ENCODE data around the gene CENPB. TPM values are rescaled to one million over a fixed set of nuclear protein-coding genes. Genes with fewer than 3 reads are reported as not detected.

Gene CENPB
- total and polyA plus RNA-seq, 10 of the 15 experiments (the other 5 are each of a cell fraction or from before 2014, with no cell fraction given) = 0.16 to 71.2 (median 14.0) TPM

DNA sequence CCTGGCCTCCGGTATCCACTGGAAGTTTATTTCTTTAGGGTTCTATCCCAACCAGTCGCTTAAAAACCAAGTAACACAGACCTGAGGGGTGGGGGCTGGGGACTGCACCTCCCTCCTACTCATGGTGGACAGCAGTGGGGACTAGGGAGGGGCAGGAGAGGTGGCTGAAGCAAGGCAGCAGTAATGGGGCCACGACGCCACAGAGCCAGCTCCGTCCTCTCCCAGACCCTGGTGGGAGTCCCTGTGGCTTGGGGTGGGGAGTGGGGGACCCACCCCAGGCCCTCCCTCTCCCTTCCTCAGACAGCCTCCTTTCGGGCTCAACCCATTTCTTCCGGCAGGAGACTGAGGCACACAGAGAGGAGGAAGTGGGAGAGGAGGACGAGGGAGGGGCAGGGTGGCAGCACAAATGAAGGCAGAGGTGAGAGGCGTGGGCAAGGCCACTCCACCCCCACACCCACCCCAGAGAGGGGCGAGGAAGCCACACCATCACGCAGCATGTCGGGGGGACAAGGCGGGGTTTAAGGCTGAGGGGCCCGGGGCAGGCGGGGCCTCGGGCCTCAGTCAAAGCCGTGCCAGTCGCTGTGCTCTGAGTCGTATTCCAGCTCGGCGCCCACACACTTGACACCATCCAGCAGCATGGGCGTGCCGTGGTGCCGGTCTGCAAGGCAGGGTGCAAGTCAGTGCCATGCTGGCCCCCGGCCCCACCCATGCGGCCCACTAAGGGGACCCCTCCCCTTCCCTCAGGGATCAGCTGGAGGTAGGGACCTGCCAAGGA is 32.9 kb downstream of the CENPB start (continued):
- TF ChIP-seq, protein P1, sequence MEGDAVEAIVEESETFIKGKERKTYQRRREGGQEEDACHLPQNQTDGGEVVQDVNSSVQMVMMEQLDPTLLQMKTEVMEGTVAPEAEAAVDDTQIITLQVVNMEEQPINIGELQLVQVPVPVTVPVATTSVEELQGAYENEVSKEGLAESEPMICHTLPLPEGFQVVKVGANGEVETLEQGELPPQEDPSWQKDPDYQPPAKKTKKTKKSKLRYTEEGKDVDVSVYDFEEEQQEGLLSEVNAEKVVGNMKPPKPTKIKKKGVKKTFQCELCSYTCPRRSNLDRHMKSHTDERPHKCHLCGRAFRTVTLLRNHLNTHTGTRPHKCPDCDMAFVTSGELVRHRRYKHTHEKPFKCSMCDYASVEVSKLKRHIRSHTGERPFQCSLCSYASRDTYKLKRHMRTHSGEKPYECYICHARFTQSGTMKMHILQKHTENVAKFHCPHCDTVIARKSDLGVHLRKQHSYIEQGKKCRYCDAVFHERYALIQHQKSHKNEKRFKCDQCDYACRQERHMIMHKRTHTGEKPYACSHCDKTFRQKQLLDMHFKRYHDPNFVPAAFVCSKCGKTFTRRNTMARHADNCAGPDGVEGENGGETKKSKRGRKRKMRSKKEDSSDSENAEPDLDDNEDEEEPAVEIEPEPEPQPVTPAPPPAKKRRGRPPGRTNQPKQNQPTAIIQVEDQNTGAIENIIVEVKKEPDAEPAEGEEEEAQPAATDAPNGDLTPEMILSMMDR (IDR thresholded peaks at IDR 0.05 in 2 of 3, conservative IDR thresholded peaks at IDR 0.05 in 1 of 3; ENCODE audit: control insufficient read depth in 2 of 3, extremely low read depth in 1 of 3, insufficient read depth in 1 of 3, low read depth in 3 of 3, low read length in 3 of 3) = no peak
- no peak for TF ChIP-seq HDAC6 (IDR thresholded peaks at IDR 0.05; ENCODE audit: unreplicated experiment)
- no peak for TF ChIP-seq YBX1 (IDR thresholded peaks at IDR 0.05)
- no peak for TF ChIP-seq NRF1 (conservative IDR thresholded peaks at IDR 0.05; ENCODE audit: low read depth, low read length)
- no peak for TF ChIP-seq MYC (IDR thresholded peaks at IDR 0.05; ENCODE audit: insufficient read depth, insufficient read length, insufficient replicate concordance, low read length, severe bottlenecking)

- intact Hi-C loops (cut with micrococcal nuclease; ENCODE audit: unreplicated experiment) = loop anchor here (2.0 kb wide), 1 partner anchor 14 kb away; the partner anchor contains the start of gene ADISSP
- TF ChIP-seq CHD4 (IDR thresholded peaks at IDR 0.05) (no peak), BACH1 (IDR thresholded peaks at IDR 0.05; ENCODE audit: borderline replicate concordance) (no peak), USF1 (IDR thresholded peaks at IDR 0.05; ENCODE audit: borderline replicate concordance, extremely low read length, insufficient read depth, low read depth, low read length) (no peak), ZNF274 (IDR thresholded peaks at IDR 0.05; ENCODE audit: insufficient read depth, insufficient read length) (no peak), BCL11A (IDR thresholded peaks at IDR 0.05; ENCODE audit: low read depth, low read length) (no peak), EGR1 (IDR thresholded peaks at IDR 0.05; ENCODE audit: borderline replicate concordance in 1 of 2, low read depth in 2 of 2, low read length in 2 of 2) (no peak), RFX5 (IDR thresholded peaks at IDR 0.05; ENCODE audit: low read depth, low read length) (no peak), POLR2AphosphoS2 (IDR thresholded peaks at IDR 0.05; ENCODE audit: low read depth, low read length) (no peak), RBBP5 (conservative IDR thresholded peaks at IDR 0.05) (no peak), SREBF1 (IDR thresholded peaks at IDR 0.05; ENCODE audit: low read length) (no peak), YBX1 (IDR thresholded peaks at IDR 0.05) (no peak), E2F8 (IDR thresholded peaks at IDR 0.05; ENCODE audit: low read depth, partially characterized antibody) (no peak)
Measured at GRCh38 chr20:3753098-3753497, 33.4 kb downstream of the CENPB start.

More at GRCh38 chr20:3753098-3753497, 33.4 kb downstream of the CENPB start:
- Histone ChIP-seq H3K27ac (ENCODE audit: control insufficient read depth, insufficient read depth) (no peak overlapping the region), H3K4me1 (ENCODE audit: control insufficient read depth, insufficient read depth, low read length) (no peaks in the 10 kb centered on the region), H3K4me2 (ENCODE audit: control insufficient read depth, insufficient read depth) (no peak overlapping the region), H3K36me3 (ENCODE audit: control insufficient read depth in 2 of 2, insufficient read depth in 2 of 2, low read length in 1 of 2) (no peaks in the 10 kb centered on the region; a peak in 1 of 4 replicates), H3K4me3 (no peak overlapping the region), H3K9me3 (replicated peaks; ENCODE audit: control insufficient read depth, insufficient read depth, low read length) (no peaks in the 10 kb centered on the region), H2AFZ (ENCODE audit: control insufficient read depth, low read depth, low read length) (no peak overlapping the region), H3K27me3 (replicated peaks in 1 of 2; ENCODE audit: control insufficient read depth in 2 of 2, insufficient read depth in 2 of 2, low read length in 1 of 2) (no peaks in the 10 kb centered on the region), H3K9ac (ENCODE audit: control insufficient read depth, insufficient read depth, low read length) (no peak overlapping the region), H4K20me1 (ENCODE audit: control insufficient read depth, insufficient read depth) (no peaks in the 10 kb centered on the region), H3K79me2 (ENCODE audit: control insufficient read depth, insufficient read depth, low read length) (no peaks in the 10 kb centered on the region)
- in situ Hi-C loops (cut with MboI) = no loop called here
- FAIRE-seq (peak; percentile 87), DNase-seq (ENCODE audit: low read depth, low spot score) (no peak), ATAC-seq (peak; percentile 83)
- ChIA-PET CTCF (interaction anchor here (0.6 to 4.1 kb wide), 8 partner anchors 14 to 339 kb away, joined by 3 to 52 read pairs (median 3); partner anchors contain the start of genes ADISSP and SPEF1), SMC1A (ENCODE audit: uncharacterized antibody, unreplicated experiment) (interaction anchor here (0.7 to 2.7 kb wide), 4 partner anchors 15 to 104 kb away, joined by 3 to 12 read pairs (median 4); partner anchors contain the start of gene ADISSP), RAD21 (ENCODE audit: unreplicated experiment) (interaction anchor here (1.0 to 1.3 kb wide), 3 partner anchors 14 to 102 kb away, joined by 4 read pairs; partner anchors contain the start of gene ADISSP), POLR2A (interaction anchor here (1.1 kb wide), 1 partner anchor 13 kb away, joined by 5 read pairs; no protein-coding TSS in a partner anchor)
- 38% methylated on average over 4 of the region's 4 CpGs for WGBS (ENCODE audit: insufficient coverage, insufficient replicate concordance, low lambda C conversion rate, missing lambda C conversion rate)
- BruUV-seq (replicated peaks) = no TSS peak
